Measurements from ENCODE around the gene JAKMIP1. TPM values are rescaled to one million over a fixed set of nuclear protein-coding genes. Genes with fewer than 3 reads are reported as not detected.

JAKMIP1 gene
- total RNA-seq, 4 donors from 2014 or later, result not detected

DNA sequence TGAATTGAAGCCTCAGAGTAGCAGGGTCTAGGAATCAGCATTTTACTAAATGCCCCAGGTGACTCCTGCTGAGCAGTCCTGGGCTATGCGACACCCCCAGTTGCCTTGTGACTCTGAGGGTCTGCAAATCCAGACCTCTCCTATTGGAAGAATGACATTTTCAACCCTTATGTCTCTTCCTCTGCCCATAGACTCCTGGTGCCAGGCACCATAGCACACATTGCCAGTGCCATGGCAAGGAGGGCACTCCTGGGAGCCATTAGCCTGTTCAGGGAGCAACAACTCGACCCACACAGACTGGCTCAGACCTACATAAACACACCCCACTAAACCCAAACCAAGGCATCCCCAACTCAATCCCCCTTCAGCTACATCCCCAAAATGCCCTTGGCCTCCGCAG is 3.7 kb upstream of the JAKMIP1 start:
- intact Hi-C loops (cut with DNase I; ENCODE audit: low total_unique reads), result no loop called here
- no peak overlapping the region for H3K4me3 ChIP-seq (ENCODE audit: low read depth, poor library complexity, severe bottlenecking)
- WGBS, 2 donors, result 77 to 92% methylated on average over 3 of the region's 3 CpGs
- TF ChIP-seq, protein P1, sequence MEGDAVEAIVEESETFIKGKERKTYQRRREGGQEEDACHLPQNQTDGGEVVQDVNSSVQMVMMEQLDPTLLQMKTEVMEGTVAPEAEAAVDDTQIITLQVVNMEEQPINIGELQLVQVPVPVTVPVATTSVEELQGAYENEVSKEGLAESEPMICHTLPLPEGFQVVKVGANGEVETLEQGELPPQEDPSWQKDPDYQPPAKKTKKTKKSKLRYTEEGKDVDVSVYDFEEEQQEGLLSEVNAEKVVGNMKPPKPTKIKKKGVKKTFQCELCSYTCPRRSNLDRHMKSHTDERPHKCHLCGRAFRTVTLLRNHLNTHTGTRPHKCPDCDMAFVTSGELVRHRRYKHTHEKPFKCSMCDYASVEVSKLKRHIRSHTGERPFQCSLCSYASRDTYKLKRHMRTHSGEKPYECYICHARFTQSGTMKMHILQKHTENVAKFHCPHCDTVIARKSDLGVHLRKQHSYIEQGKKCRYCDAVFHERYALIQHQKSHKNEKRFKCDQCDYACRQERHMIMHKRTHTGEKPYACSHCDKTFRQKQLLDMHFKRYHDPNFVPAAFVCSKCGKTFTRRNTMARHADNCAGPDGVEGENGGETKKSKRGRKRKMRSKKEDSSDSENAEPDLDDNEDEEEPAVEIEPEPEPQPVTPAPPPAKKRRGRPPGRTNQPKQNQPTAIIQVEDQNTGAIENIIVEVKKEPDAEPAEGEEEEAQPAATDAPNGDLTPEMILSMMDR (IDR thresholded peaks at IDR 0.05), result no peak
- TF ChIP-seq POLR2A (IDR thresholded peaks at IDR 0.05), result no peak
- DNase-seq (ENCODE audit: low spot score in 2 of 2), result peak in 1 of 2 donors; percentile 62

DNA sequence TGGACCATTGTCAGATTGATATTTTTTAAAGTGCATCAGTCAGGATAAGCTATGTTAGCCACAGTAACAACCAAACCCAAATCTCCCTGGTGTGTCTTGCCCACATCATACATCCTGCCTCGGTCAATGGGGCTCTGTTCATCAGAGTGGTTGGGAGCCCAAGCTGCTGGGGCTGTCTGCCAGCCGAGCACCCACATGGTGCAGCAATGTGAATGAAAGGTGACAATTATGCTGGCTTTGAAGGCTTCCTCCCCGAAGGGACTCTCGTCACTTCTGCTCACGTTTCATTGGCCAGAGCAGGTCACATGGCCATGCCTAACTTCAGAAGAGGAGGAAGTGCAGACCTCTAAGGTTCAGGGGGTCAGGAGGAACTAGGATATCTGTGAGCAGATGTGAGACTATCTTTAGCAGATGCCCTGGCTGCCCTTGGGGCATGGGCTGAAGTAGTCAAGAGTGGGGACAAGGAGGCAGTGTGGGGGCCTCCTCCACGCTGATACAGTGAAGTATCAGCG is 1.3 kb upstream of the JAKMIP1 start:
- TF ChIP-seq, protein P1 (IDR thresholded peaks at IDR 0.05), result no peak
- no peak for TF ChIP-seq POLR2A (IDR thresholded peaks at IDR 0.05)
- intact Hi-C loops (cut with DNase I; ENCODE audit: low total_unique reads), result no loop called here
- no peak overlapping the region for H3K4me3 ChIP-seq (ENCODE audit: low read depth, poor library complexity, severe bottlenecking)
- DNase-seq (ENCODE audit: low spot score in 2 of 2), result peak in 1 of 2 donors; percentile 72
- 62 to 76% methylated on average over 7 of the region's 7 CpGs for WGBS, 2 donors

DNA sequence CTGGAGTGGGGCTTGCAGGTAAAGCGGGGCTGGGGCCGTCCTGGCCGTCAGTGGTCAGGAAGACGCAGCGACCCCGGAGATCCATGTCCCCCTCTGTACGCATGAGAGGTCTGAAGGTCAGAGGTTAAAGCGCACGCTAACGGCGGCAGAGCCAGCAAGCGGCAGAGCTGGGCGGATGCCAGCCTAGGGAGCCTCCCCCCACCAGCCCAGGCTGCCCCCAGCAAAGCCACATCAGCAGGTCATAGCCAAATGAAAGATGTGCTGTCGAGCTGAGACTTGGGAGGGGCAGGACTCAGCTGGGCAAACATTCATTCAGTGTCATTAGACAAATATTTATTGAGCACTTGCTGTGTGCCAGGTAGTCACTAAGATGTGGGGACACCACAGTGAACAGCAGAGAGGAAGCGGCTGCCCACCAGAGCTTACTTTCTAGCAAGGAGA is 593 bp upstream of the JAKMIP1 start:
- intact Hi-C loops (cut with DNase I; ENCODE audit: low total_unique reads), result no loop called here
- 15 to 28% methylated on average over 9 to 12 of the region's 15 CpGs for whole genome bisulfite sequencing, 2 donors
- DNase-seq (ENCODE audit: low spot score in 2 of 2), result peak in 1 of 2 donors; percentile 67
- H3K4me3 ChIP-seq (ENCODE audit: low read depth, poor library complexity, severe bottlenecking), result no peak overlapping the region
- TF ChIP-seq, protein P1 (IDR thresholded peaks at IDR 0.05), result no peak
- no peak for TF ChIP-seq POLR2A (IDR thresholded peaks at IDR 0.05)

DNA sequence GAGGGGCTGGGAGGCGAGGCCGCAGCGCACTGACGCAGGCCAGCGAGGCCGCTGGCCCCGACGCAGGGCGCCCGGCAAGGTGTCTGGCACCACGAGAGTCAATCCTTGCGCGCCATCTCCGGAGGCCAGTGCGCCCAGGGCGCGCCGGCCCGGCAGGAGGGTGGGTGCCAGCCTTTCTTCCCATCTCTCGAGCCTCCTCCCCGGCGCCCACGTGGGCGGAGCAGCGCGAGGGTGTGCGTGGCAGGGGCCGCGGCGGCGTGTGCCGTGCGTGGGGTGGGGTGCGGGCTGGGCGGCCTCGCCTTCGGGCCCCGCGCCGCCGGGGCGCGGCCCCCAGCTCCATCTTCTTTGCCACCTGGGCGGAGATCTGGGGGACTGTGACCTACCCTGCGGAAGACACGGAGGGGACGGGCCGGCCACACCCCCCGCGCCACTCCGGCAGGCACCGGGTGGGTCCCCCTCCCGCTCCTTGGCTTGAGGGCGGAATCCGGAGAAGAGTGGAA is 877 bp downstream of the JAKMIP1 start:
- intact Hi-C loops (cut with DNase I; ENCODE audit: low total_unique reads), result no loop called here
- WGBS, 2 donors, result 0 to 2% methylated on average over 17 to 44 of the region's 55 CpGs
- H3K4me3 ChIP-seq (ENCODE audit: low read depth, poor library complexity, severe bottlenecking), result no peak overlapping the region
- TF ChIP-seq POLR2A (IDR thresholded peaks at IDR 0.05), result no peak
- TF ChIP-seq, protein P1 (IDR thresholded peaks at IDR 0.05), result no peak
- DNase-seq (ENCODE audit: low spot score in 2 of 2), result peak in 1 of 2 donors; percentile 78

DNA sequence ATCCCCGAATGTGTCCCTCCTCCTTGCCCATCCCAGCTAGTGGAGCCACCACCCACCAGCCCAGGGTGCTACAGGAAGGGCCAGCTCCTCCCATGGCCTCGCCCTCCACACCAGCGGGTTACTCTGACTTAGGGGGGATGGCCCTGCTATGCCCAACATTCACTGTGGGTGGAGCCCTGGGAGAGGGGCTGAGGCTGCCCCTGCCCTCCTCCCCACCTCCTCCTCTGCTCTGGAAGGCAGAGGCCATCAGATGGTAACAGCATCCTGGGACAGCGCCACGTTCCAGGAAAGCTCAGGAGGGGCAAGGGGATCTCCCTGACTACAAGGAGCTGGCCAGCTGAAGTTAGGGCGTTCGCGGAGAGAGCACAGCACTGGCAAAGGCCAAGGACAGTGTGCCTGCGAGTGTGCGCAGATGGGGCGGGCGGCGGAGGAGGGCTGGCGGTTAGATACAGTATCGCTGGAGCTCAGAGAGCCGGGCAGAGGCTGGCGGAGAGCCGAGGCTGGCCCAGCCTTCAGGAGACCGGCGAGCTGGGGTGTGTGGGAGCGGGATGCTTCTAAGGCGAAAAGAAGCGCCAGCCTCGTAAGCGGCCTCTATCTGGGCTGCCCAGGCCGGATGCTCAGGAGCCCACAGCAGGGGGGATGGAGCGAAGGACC is 1.5 kb downstream of the JAKMIP1 start:
- H3K4me3 ChIP-seq (ENCODE audit: low read depth, poor library complexity, severe bottlenecking), result no peak overlapping the region
- peak in 1 of 2 donors; percentile 69 for DNase-seq (ENCODE audit: low spot score in 2 of 2)
- intact Hi-C loops (cut with DNase I; ENCODE audit: low total_unique reads), result no loop called here
- WGBS, 2 donors, result 1 to 2% methylated on average over 18 to 26 of the region's 27 CpGs
- TF ChIP-seq POLR2A (IDR thresholded peaks at IDR 0.05), result no peak
- TF ChIP-seq, protein P1 (IDR thresholded peaks at IDR 0.05), result no peak

Measured in lower leg skin (tissue), 4 donors.